Ovary (tissue), 3 donors: Measurements from ENCODE around the gene CLEC2B.

Source experiments
- POLR2A ChIP-seq: fragments of 450-650 bp; IDR thresholded peaks from one replicate; pipeline ENCODE4 v1.6.1; 2017; ENCODE audit warnings: antibody characterized with exemption, mild to moderate bottlenecking, moderate library complexity
- TF ChIP-seq, protein P1 (sequence below), 3 donors: fragments of 450-650 bp in 2 of 3; fragments of 200-600 bp in 1 of 3; IDR thresholded peaks; one replicate each; pipeline versions ENCODE4 v1.5.1 to v1.8.0; 2016 to 2022; ENCODE audit warnings: antibody characterized with exemption in 3 of 3, mild to moderate bottlenecking in 1 of 3
- donor health status: DM: no; HTN: no; CAD: no.

DNA sequence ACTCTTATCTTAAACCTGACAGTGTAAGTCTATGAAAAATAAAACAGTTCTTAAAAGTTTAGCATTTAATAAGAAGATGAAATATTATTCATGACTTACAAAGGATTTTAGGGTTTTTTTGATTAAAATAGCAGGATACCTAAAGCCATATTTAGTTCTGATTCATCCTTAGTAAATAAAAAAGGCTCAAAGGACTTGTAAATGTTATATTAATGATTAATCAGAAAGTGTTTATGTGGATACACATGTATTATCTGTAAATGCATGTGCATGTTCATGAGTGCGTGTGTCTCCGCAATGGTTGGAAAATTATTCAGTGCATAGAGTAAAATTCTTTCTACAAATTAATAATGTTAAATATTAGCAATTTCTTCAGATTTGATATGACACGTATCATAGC lies 37.4 kb downstream of the CLEC2B start:
- TF ChIP-seq, protein P1, sequence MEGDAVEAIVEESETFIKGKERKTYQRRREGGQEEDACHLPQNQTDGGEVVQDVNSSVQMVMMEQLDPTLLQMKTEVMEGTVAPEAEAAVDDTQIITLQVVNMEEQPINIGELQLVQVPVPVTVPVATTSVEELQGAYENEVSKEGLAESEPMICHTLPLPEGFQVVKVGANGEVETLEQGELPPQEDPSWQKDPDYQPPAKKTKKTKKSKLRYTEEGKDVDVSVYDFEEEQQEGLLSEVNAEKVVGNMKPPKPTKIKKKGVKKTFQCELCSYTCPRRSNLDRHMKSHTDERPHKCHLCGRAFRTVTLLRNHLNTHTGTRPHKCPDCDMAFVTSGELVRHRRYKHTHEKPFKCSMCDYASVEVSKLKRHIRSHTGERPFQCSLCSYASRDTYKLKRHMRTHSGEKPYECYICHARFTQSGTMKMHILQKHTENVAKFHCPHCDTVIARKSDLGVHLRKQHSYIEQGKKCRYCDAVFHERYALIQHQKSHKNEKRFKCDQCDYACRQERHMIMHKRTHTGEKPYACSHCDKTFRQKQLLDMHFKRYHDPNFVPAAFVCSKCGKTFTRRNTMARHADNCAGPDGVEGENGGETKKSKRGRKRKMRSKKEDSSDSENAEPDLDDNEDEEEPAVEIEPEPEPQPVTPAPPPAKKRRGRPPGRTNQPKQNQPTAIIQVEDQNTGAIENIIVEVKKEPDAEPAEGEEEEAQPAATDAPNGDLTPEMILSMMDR (IDR thresholded peaks at IDR 0.05) = no peak
- TF ChIP-seq POLR2A = no peak
